GM10248 (cell line): ENCODE data around the gene RPL36.

ENCODE experiments used
- CTCF ChIA-PET: fragments of 300-600 bp; sonication (Branson Sonifier 250); formaldehyde crosslinking; extraction: SDS; loops from one replicate; lab custom pipeline; 2021; ENCODE audit warnings: antibody characterized with exemption; lab: Yijun Ruan, JAX
- POLR2A ChIA-PET: fragments of 350-650 bp; sonication (Branson Sonifier 250); formaldehyde crosslinking; extraction: SDS; loops from one replicate; lab custom pipeline; 2020; ENCODE audit warnings: antibody characterized with exemption; lab: Yijun Ruan, JAX
- DNase-seq: peaks from one replicate; pipeline ENCODE4 v3.0.0; 2012; ENCODE audit errors: extremely low spot score
- CTCF ChIP-seq: IDR thresholded peaks from 2 replicates; pipeline ENCODE4 v1.5.1; 2012; ENCODE audit warnings: mild to moderate bottlenecking, low read depth; ENCODE audit errors: extremely low read depth, missing control alignments, control extremely low read depth

The RPL36 gene

GRCh38 chr19:5663904-5664303 lies 26.2 kb upstream of the RPL36 start:
- no peak for TF ChIP-seq CTCF
- ChIA-PET POLR2A (no interaction called here), CTCF (interaction anchor here (1.5 kb wide), 1 partner anchor 22 kb away, joined by 3 read pairs; no protein-coding TSS in a partner anchor)
- DNase-seq, result no peak

- POLR2A ChIA-PET, result no interaction called here
- no peak for TF ChIP-seq CTCF
- CTCF ChIA-PET, result interaction anchor here (1.3 to 1.5 kb wide), 2 partner anchors 10 to 22 kb away, joined by 3 to 4 read pairs; no protein-coding TSS in a partner anchor
- DNase-seq, result no peak
These were observed 25.6 kb upstream of the RPL36 start for GRCh38 chr19:5664515-5664914.

GRCh38 chr19:5665781-5666513 lies 24.1 kb upstream of the RPL36 start:
- DNase-seq, result no peak
- no peak for TF ChIP-seq CTCF
- POLR2A ChIA-PET, result interaction anchor here (0.9 kb wide), 1 partner anchor 43 kb away, joined by 3 read pairs; the partner anchor contains the start of genes SAFB and SAFB2
- CTCF ChIA-PET, result interaction anchor here (1.1 to 1.6 kb wide), 4 partner anchors 11 to 23 kb away, joined by 3 to 5 read pairs (median 4); no protein-coding TSS in a partner anchor

GRCh38 chr19:5666921-5667610 lies 23.0 kb upstream of the RPL36 start:
- ChIA-PET CTCF (interaction anchor here (1.3 to 1.6 kb wide), 2 partner anchors 10 to 22 kb away, joined by 3 read pairs; no protein-coding TSS in a partner anchor), POLR2A (no interaction called here)
- no peak for TF ChIP-seq CTCF
- DNase-seq, result no peak

- CTCF ChIA-PET, result interaction anchor here (1.3 kb wide), 1 partner anchor 22 kb away, joined by 3 read pairs; no protein-coding TSS in a partner anchor
- no peak for TF ChIP-seq CTCF
- POLR2A ChIA-PET, result no interaction called here
- no peak for DNase-seq
These were observed 22.3 kb upstream of the RPL36 start for GRCh38 chr19:5667751-5668271.

- ChIA-PET CTCF (interaction anchor here (2.0 to 2.5 kb wide), 2 partner anchors 18 to 21 kb away, joined by 8 read pairs; partner anchors contain the start of gene RPL36), POLR2A (no interaction called here)
- no peak for DNase-seq
- TF ChIP-seq CTCF, result no peak
These were observed 20.9 kb upstream of the RPL36 start for GRCh38 chr19:5669212-5669611.
